CD8-positive, alpha-beta memory T cell (primary cell): Measurements from ENCODE around the gene OR2AJ1. TPM values are rescaled to one million over a fixed set of nuclear protein-coding genes. Genes with fewer than 3 reads are reported as not detected.

Source experiments
- CTCF ChIA-PET: fragments of 350-600 bp; sonication (Branson Sonifier 250); formaldehyde crosslinking; loops from one replicate; lab custom pipeline; 2021; ENCODE audit warnings: antibody characterized with exemption; lab: Charles Lee
- POLR2A ChIA-PET: fragments of 350-600 bp; sonication (Branson Sonifier 250); formaldehyde crosslinking; loops from one replicate; lab custom pipeline; 2021; ENCODE audit warnings: antibody characterized with exemption; lab: Charles Lee
- DNase-seq, 5 donors: peaks; one replicate each; pipeline versions ENCODE4 v3.0.0 to v3.0.0-alpha.2; 2020 to 2022; ENCODE audit warnings: mixed read lengths in 1 of 5
- H3K27ac ChIP-seq: one replicate; pipeline ENCODE4 v1.7.0; 2013; ENCODE audit warnings: low read depth, mild to moderate bottlenecking, low read length, moderate library complexity
- H3K27me3 ChIP-seq: 2 replicates; pipeline ENCODE4 v1.7.0; 2013; ENCODE audit warnings: low read length, mild to moderate bottlenecking; ENCODE audit not compliant: insufficient read depth, poor library complexity, severe bottlenecking
- H3K36me3 ChIP-seq: 2 replicates; pipeline ENCODE4 v1.7.0; 2013; ENCODE audit warnings: mild to moderate bottlenecking, low read length, moderate library complexity; ENCODE audit not compliant: insufficient read depth
- H3K4me1 ChIP-seq: 2 replicates; pipeline ENCODE4 v1.7.0; 2013; ENCODE audit warnings: mild to moderate bottlenecking, low read length, moderate library complexity; ENCODE audit not compliant: insufficient read depth
- H3K4me3 ChIP-seq: 2 replicates; pipeline ENCODE4 v1.7.0; 2013; ENCODE audit warnings: mild to moderate bottlenecking, low read length
- H3K9me3 ChIP-seq: 2 replicates; pipeline ENCODE4 v1.7.0; 2013; ENCODE audit warnings: mild to moderate bottlenecking, low read length
- H3K27ac Mint-ChIP-seq, 8 donors: one replicate each; pipeline ENCODE4 v1.8.0; 2020 to 2021; ENCODE audit warnings: mixed read lengths in 8 of 8, mild to moderate bottlenecking in 6 of 8, inconsistent platforms in 3 of 8, moderate library complexity in 3 of 8
- H3K27me3 Mint-ChIP-seq, 2 donors: one replicate each; pipeline ENCODE4 v1.8.0; 2020 to 2021; ENCODE audit warnings: mixed read lengths in 2 of 2, mild to moderate bottlenecking in 1 of 2, moderate library complexity in 1 of 2
- H3K36me3 Mint-ChIP-seq, 3 donors: one replicate each; pipeline ENCODE4 v1.8.0; 2020 to 2021; ENCODE audit warnings: mixed read lengths in 3 of 3, inconsistent platforms in 1 of 3, mild to moderate bottlenecking in 1 of 3
- H3K4me1 Mint-ChIP-seq, 3 donors: one replicate each; pipeline ENCODE4 v1.8.0; 2020 to 2021; ENCODE audit warnings: mixed read lengths in 3 of 3, inconsistent platforms in 1 of 3, mild to moderate bottlenecking in 1 of 3
- H3K4me3 Mint-ChIP-seq, 7 donors: one replicate each; pipeline ENCODE4 v1.8.0; 2020 to 2021; ENCODE audit warnings: mixed read lengths in 7 of 7, mild to moderate bottlenecking in 6 of 7, moderate library complexity in 4 of 7, inconsistent platforms in 2 of 7
- H3K9me3 Mint-ChIP-seq, 5 donors: one replicate each; pipeline ENCODE4 v1.8.0; 2020 to 2022; ENCODE audit warnings: mixed read lengths in 5 of 5, mild to moderate bottlenecking in 3 of 5, moderate library complexity in 2 of 5, inconsistent platforms in 1 of 5
- polyA plus RNA-seq: library from polyadenylated mRNA; unstranded; fragments of 300-500 nt; fragmentation: Illumina TruSeq; gene quantifications from one replicate; pipeline ENCODE4 v1.2.3, GENCODE V29; 2021
- total RNA-seq, 2 experiments: library from RNA; stranded (reverse); gene quantifications; one replicate each; pipeline ENCODE4 v1.2.3, GENCODE V29; 2021

OR2AJ1 gene, protein sequence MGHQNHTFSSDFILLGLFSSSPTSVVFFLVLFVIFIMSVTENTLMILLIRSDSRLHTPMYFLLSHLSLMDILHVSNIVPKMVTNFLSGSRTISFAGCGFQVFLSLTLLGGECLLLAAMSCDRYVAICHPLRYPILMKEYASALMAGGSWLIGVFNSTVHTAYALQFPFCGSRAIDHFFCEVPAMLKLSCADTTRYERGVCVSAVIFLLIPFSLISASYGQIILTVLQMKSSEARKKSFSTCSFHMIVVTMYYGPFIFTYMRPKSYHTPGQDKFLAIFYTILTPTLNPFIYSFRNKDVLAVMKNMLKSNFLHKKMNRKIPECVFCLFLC
- total RNA-seq (not detected), polyA plus RNA-seq (not detected)

DNA sequence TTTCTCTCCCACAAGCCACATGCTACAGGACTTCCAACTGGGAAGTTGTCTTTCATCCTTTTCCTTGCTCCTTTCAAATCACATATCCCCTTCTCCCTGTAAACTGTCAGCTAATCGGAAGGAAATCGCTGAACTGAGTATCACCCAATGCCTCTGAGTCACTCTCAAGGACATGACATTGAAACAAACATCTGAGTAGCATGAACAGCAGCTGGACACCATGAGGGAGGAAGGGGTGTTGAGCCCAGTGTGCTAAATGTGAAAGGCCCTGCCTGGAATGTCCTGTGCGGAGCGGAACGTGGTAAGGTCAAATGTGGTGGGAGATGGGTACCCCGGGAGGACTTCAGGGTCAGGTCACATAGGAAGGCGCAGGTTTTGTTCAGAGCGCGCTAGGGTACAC, at the start of gene OR2AJ1:
OR2AJ1 (plus strand) TSS at position 22 of the 400 bp plus-strand sequence. CDS start 8,880 bp downstream, outside the sequence.
- H3K4me3 ChIP-seq, result no peak within 1 kb of the TSS
- POLR2A ChIA-PET, result no interaction called here
- no peaks in the 10 kb centered on the region for H3K36me3 Mint-ChIP-seq
- no peaks in the 10 kb centered on the region for H3K36me3 ChIP-seq
- H3K4me1 ChIP-seq, result no peaks in the 10 kb centered on the region
- H3K4me3 Mint-ChIP-seq, result no peak within 1 kb of the TSS
- no peak for DNase-seq
- no peaks in the 10 kb centered on the region for H3K27me3 ChIP-seq
- CTCF ChIA-PET, result no interaction called here
- no peak within 1 kb of the TSS for H3K27ac Mint-ChIP-seq
- no peaks in the 10 kb centered on the region for H3K27me3 Mint-ChIP-seq
- H3K9me3 ChIP-seq, result no peaks in the 10 kb centered on the region
- peaks cover 0 to 4% (median 0%) of the 10 kb centered on the region in 5 donors for H3K9me3 Mint-ChIP-seq
- H3K27ac ChIP-seq, result no peak within 1 kb of the TSS
- no peaks in the 10 kb centered on the region for H3K4me1 Mint-ChIP-seq

DNA sequence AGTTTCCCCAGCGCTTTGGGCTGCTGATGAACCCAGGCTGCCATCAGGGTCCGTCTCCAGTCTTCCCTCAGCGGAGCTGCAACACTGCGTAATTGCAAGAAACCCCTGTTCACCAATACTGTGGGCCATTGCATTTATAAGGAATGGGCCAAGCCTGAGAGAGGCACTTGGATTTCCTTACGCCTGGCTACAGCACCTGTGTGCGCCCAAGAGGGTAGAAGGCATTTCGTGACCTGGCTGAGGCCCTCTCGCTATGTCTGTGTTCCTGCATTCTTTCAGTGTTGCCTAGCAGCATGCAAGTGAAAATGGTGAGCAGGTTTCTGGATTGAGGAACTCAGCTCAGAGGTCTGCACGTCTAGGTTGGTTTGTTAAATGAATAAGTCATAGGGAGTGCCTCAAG, 41.3 kb upstream of the OR2AJ1 start:
- no peak overlapping the region for H3K27ac ChIP-seq
- peaks cover 0 to 4% (median 0%) of the 10 kb centered on the region in 5 donors for H3K9me3 Mint-ChIP-seq
- POLR2A ChIA-PET, result no interaction called here
- DNase-seq, result no peak
- no peaks in the 10 kb centered on the region for H3K4me1 Mint-ChIP-seq
- H3K4me1 ChIP-seq, result no peaks in the 10 kb centered on the region
- no peaks in the 10 kb centered on the region for H3K27me3 Mint-ChIP-seq
- H3K9me3 ChIP-seq, result no peaks in the 10 kb centered on the region
- no peak overlapping the region for H3K27ac Mint-ChIP-seq
- CTCF ChIA-PET, result no interaction called here
- H3K27me3 ChIP-seq, result no peaks in the 10 kb centered on the region
- no peak overlapping the region for H3K4me3 ChIP-seq
- no peak overlapping the region for H3K4me3 Mint-ChIP-seq
- H3K36me3 Mint-ChIP-seq, result no peaks in the 10 kb centered on the region
- H3K36me3 ChIP-seq, result no peaks in the 10 kb centered on the region

DNA sequence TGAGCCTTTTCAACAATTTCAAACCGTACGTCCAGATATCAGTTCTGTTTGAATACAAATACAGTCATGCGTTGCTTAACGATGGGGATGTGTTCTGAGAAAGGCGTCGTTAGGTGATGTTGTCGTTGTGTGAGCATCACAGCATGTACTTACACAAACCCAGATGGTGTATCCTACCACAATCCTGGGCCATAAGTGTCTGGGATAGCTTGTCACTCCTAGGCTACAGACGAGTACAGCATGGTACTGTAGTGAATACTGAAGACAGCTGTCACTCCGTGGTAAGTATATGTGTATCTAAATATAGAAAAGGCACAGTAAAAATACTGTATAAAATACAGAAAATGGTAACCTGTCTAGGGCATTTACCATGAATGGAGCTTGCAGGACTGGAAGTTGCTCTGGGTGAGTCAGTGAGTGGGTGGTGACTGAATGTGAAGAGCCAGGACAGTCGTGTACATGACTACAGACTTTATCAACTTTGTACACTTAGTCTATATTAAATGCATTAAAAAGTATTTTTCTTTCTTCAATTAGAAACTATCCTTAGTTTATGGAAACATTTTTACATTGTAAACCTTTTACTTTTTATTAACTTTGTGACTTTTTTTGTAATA, 39.8 kb upstream of the OR2AJ1 start:
- no peak overlapping the region for H3K4me3 Mint-ChIP-seq
- CTCF ChIA-PET, result no interaction called here
- H3K4me1 Mint-ChIP-seq, result no peaks in the 10 kb centered on the region

DNA sequence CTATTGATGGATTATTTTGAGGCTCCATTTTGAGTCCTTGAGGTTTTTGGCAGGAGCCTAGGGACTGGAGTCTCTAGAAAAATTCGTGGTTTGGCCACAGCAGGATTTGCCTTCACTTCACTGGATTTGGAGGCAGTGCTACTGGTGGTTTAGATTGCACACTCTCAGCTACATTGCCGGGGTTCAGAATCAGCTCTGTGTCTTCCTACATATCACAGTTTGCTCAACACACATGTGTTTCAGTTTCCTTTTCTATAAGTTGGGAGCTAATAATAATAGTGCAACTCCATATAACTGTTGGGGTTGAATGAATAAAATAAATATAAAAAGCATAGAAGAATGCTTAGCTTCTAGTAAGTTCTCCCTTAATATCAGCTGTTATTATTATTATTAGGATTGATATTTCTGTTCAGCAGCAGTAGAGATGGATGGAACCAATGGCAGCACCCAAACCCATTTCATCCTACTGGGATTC, 29.5 kb upstream of the OR2AJ1 start, which contains the start of gene OR2W3:
OR2W3 (plus strand) TSS at position 425 of the 475 bp plus-strand sequence; CDS start at position 425, 0 bp downstream.
- Histone ChIP-seq H3K4me1 (no peaks in the 10 kb centered on the region), H3K27me3 (no peaks in the 10 kb centered on the region), H3K36me3 (no peaks in the 10 kb centered on the region), H3K27ac (no peak within 1 kb of the TSS), H3K4me3 (no peak within 1 kb of the TSS), H3K9me3 (no peaks in the 10 kb centered on the region)
- Mint-ChIP-seq H3K4me1 (no peaks in the 10 kb centered on the region), H3K4me3 (no peak within 1 kb of the TSS), H3K27me3 (no peaks in the 10 kb centered on the region), H3K27ac (no peak within 1 kb of the TSS), H3K36me3 (peaks cover 0 to 2% (median 0%) of the 10 kb centered on the region in 3 donors), H3K9me3 (peaks cover 0 to 11% (median 2%) of the 10 kb centered on the region in 5 donors)
- CTCF ChIA-PET, result no interaction called here
- POLR2A ChIA-PET, result no interaction called here
- DNase-seq, result no peak

More for the DNA sequence above, 39.8 kb upstream of the OR2AJ1 start:
- Mint-ChIP-seq H3K27me3 (no peaks in the 10 kb centered on the region), H3K9me3 (peaks cover 0 to 2% (median 0%) of the 10 kb centered on the region in 5 donors), H3K36me3 (no peaks in the 10 kb centered on the region), H3K27ac (no peak overlapping the region)
- no peak overlapping the region for H3K4me3 ChIP-seq
- POLR2A ChIA-PET, result no interaction called here
- no peak for DNase-seq
- no peaks in the 10 kb centered on the region for H3K36me3 ChIP-seq
- H3K9me3 ChIP-seq, result no peaks in the 10 kb centered on the region
- H3K27ac ChIP-seq, result no peak overlapping the region
- no peaks in the 10 kb centered on the region for H3K4me1 ChIP-seq
- H3K27me3 ChIP-seq, result no peaks in the 10 kb centered on the region

DNA sequence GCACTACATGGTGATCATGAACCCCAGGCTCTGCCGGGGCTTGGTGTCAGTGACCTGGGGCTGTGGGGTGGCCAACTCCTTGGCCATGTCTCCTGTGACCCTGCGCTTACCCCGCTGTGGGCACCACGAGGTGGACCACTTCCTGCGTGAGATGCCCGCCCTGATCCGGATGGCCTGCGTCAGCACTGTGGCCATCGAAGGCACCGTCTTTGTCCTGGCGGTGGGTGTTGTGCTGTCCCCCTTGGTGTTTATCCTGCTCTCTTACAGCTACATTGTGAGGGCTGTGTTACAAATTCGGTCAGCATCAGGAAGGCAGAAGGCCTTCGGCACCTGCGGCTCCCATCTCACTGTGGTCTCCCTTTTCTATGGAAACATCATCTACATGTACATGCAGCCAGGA, 28.7 kb upstream of the OR2AJ1 start:
- Histone ChIP-seq H3K27me3 (no peaks in the 10 kb centered on the region), H3K27ac (no peak overlapping the region), H3K4me3 (no peak overlapping the region), H3K36me3 (no peaks in the 10 kb centered on the region), H3K4me1 (no peaks in the 10 kb centered on the region), H3K9me3 (no peaks in the 10 kb centered on the region)
- Mint-ChIP-seq H3K27ac (no peak overlapping the region), H3K36me3 (peaks cover 0 to 2% (median 0%) of the 10 kb centered on the region in 3 donors), H3K27me3 (no peaks in the 10 kb centered on the region), H3K4me1 (no peaks in the 10 kb centered on the region), H3K4me3 (no peak overlapping the region), H3K9me3 (peaks cover 0 to 11% (median 2%) of the 10 kb centered on the region in 5 donors)
- no peak for DNase-seq
- ChIA-PET POLR2A (no interaction called here), CTCF (no interaction called here)

DNA sequence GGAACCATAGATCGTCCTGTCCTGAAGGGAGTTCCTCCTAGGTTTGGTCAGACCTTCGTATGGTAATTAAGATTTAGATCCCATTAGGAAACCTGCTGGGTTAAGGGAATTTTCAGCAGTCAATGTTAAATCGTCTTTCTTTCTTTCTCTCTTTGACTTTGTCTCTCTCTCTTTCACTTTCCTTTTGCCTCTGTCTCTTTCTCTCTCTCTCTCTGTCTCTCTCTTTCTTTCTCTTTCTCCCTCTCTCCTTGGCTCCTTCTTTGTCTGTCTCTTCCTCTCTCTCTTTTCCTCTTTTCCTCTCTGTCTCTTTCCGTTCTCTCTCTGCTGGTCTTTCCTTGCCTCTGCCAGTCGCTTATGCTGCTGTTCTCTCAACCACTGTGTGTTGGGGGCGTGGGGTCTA, 20.6 kb upstream of the OR2AJ1 start:
- Mint-ChIP-seq H3K27me3 (no peaks in the 10 kb centered on the region), H3K36me3 (peaks cover 0 to 3% (median 2%) of the 10 kb centered on the region in 3 donors), H3K4me1 (peaks cover 19 to 30% (median 25%) of the 10 kb centered on the region in 3 donors), H3K27ac (peak overlapping the region in 2 of 8 donors; percentile 41 to 66), H3K9me3 (peaks cover 2 to 16% (median 12%) of the 10 kb centered on the region in 5 donors), H3K4me3 (peak overlapping the region in 1 of 7 donors; percentile 10)
- DNase-seq, result no peak
- Histone ChIP-seq H3K9me3 (no peaks in the 10 kb centered on the region), H3K27me3 (no peaks in the 10 kb centered on the region), H3K27ac (no peak overlapping the region), H3K36me3 (no peaks in the 10 kb centered on the region), H3K4me1 (no peaks in the 10 kb centered on the region), H3K4me3 (no peak overlapping the region)
- CTCF ChIA-PET, result no interaction called here
- POLR2A ChIA-PET, result no interaction called here

DNA sequence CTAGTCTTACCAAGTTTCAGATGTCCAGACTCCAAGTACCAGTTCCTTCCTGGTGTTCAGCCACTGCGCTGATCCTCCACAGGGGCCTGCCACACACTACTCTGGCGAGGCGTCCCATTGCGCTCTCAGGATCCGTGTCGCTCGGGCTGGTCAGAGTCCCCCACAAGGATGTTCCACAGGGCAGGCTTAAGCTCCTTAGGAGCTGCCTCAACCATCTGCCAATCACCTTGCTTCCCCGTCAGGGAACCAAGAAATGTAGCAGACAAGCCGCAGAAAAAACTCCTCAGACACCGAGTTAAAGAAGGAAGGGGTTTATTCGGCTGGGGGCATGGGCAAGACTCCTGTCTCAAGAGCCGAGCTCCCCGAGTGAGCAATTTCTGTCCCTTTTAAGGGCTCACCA, 19.5 kb upstream of the OR2AJ1 start:
- DNase-seq, result no peak
- Histone ChIP-seq H3K4me1 (no peaks in the 10 kb centered on the region), H3K27me3 (no peaks in the 10 kb centered on the region), H3K9me3 (no peaks in the 10 kb centered on the region), H3K36me3 (no peaks in the 10 kb centered on the region), H3K4me3 (no peak overlapping the region), H3K27ac (no peak overlapping the region)
- CTCF ChIA-PET, result no interaction called here
- H3K4me1 Mint-ChIP-seq, result peaks cover 19 to 30% (median 25%) of the 10 kb centered on the region in 3 donors
- peak overlapping the region in 5 of 7 donors; percentile 29 to 55 (median 39) for H3K4me3 Mint-ChIP-seq
- H3K9me3 Mint-ChIP-seq, result peaks cover 2 to 17% (median 12%) of the 10 kb centered on the region in 5 donors
- peaks cover 0 to 3% (median 2%) of the 10 kb centered on the region in 3 donors for H3K36me3 Mint-ChIP-seq
- POLR2A ChIA-PET, result no interaction called here
- H3K27ac Mint-ChIP-seq, result peak overlapping the region in 2 of 8 donors; percentile 83 to 84
- H3K27me3 Mint-ChIP-seq, result no peaks in the 10 kb centered on the region

DNA sequence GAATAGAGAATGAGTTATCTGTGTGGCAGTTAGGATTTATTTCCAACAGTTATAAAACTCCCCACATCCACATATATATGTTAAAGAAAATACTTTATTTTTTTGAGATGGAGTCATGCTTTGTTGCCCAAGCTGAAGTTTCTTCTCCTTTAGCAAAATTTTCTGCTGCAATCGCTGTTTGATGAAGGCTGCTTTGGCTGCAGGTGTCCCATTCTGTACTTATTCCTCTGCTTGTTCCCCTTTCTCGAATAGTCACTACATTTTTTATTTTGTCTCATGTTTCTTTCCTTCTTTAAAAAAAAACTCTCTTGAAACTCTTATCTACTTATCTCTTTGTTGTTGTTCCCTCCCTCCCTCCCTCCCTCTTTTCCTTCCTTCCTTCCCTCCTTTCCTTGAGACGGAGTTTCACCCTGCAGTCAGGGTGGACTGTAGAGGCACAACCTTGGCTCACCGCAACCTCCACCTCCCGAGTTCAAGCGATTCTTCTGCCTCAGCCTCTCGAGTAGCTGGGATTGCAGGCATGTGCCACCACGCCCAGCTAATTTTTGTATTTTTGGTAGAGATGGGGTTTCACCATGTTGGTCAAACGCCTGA, 18.7 kb upstream of the OR2AJ1 start:
- Histone ChIP-seq H3K27me3 (no peaks in the 10 kb centered on the region), H3K4me1 (no peaks in the 10 kb centered on the region), H3K27ac (peak overlapping the region; percentile 9), H3K4me3 (peak overlapping the region; percentile 42), H3K36me3 (no peaks in the 10 kb centered on the region), H3K9me3 (no peaks in the 10 kb centered on the region)
- Mint-ChIP-seq H3K36me3 (peaks cover 0 to 3% (median 2%) of the 10 kb centered on the region in 3 donors), H3K27ac (peak overlapping the region in 6 of 8 donors; percentile 37 to 93 (median 86)), H3K9me3 (peaks cover 2 to 17% (median 12%) of the 10 kb centered on the region in 5 donors), H3K4me1 (peaks cover 19 to 30% (median 25%) of the 10 kb centered on the region in 3 donors), H3K27me3 (no peaks in the 10 kb centered on the region), H3K4me3 (peak overlapping the region; percentile 78 to 93 (median 85))
- POLR2A ChIA-PET, result no interaction called here
- DNase-seq, result no peak
- CTCF ChIA-PET, result no interaction called here
